ENCODE results near the gene SIX3.

Gene SIX3

DNA sequence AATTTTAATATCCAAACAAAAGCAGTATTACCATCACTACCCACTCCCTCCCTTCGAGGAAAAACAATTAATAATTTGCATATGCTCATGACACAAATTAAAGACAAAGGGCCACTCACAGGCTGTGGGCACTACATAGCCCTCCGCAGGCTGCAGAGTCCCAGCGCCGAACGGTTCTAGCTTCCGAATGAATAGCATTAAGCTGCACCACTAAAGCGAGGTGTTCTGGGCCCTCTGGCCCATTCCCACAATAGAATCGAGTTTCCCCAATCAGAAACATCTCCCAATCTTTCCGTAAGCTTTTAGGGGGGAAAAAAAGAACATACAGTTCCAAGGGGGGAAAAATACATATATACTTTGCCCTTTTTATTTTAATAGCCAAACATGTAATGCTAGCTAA is 14.5 kb upstream of the SIX3 start:
- TF ChIP-seq, protein P1, sequence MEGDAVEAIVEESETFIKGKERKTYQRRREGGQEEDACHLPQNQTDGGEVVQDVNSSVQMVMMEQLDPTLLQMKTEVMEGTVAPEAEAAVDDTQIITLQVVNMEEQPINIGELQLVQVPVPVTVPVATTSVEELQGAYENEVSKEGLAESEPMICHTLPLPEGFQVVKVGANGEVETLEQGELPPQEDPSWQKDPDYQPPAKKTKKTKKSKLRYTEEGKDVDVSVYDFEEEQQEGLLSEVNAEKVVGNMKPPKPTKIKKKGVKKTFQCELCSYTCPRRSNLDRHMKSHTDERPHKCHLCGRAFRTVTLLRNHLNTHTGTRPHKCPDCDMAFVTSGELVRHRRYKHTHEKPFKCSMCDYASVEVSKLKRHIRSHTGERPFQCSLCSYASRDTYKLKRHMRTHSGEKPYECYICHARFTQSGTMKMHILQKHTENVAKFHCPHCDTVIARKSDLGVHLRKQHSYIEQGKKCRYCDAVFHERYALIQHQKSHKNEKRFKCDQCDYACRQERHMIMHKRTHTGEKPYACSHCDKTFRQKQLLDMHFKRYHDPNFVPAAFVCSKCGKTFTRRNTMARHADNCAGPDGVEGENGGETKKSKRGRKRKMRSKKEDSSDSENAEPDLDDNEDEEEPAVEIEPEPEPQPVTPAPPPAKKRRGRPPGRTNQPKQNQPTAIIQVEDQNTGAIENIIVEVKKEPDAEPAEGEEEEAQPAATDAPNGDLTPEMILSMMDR (IDR thresholded peaks at IDR 0.05) = no peak

DNA sequence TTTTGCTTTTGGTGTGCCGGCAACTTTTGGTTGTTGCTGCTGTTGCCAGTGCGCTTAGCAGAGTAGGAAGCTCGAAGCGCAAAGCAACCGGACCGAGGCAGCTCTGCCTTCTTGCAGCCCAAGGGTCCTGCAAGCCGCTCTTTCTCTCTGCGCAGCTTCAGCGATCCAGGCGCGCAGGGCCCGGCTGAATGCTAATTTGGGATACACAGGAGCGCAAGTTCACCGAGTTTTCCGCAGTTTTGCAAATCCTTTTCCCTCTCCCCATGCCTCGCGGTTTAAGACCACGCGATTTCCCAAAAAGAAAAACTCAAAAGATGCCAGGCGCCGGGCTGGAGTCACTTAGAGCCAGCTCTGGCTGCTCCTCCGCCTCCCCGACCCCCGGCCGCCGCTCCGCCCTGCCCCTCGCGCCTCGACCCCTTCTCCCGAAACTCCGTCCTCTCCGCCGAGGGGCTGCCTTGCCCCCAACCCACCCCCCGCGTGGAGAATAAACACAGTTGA is 13.5 kb upstream of the SIX3 start:
- TF ChIP-seq, protein P1 (IDR thresholded peaks at IDR 0.05) = no peak

DNA sequence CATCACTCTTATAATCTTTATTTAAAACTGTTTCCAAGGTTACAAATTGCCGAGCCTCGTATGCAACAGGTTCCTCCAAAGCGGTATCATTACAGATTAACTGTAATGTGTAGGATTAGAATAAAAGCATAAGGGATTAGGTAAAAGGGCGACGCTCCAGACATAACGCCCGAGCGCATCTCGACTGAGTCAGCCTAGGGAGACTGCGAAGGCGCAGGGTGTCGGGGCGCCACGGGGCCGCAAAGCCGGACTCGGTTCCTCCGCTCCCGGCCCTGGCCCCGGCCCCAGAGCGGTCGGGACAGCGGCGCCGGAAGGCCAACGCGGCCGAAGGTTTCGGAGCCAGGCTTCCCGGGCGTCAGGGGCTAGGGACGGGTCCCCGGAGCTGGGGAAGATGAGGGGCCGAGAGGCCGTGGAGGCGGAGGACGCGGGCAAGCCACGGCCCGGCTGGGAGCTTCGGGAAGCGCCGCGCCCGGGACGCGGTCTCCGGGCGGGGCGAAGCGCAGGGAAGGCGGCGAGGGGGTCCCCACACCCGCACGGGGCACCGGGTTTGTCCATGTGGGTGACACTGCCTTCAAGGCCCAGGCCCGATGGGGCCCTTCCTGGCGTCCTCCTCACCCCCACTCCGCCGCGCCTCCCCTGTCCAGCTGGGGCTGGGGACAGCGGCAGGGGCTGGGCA is 12.9 kb upstream of the SIX3 start:
- TF ChIP-seq, protein P1 (IDR thresholded peaks at IDR 0.05) = no peak

DNA sequence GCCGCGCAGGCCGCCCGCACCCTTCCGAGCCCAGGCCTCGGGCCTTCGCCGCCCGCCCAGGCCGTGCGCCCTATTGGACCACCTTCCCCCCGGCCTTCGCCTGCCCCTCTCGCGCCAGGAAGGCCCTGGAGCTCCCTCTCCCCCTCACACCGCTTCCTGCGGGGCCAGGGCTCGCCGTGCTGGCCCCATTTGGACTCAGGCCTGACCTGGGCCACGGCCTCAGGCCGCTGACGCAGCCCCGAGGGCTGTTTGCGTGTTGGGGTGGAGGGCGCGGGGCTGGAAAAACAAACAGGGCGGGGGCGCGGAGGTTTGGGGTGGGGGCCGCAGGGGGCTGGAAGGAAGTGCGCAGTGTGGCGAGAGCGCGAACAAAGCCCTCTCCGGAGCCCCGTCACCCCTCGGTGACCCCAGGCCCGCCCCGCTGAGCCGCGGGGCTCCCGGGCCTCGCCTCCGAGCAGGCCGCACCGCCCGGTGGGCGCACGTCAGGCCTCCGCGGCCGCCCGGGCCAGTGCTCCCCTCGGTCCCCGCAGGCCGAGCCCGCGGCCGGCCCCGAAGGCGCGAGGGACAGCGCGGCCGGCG is 12.3 kb upstream of the SIX3 start:
- TF ChIP-seq, protein P1 (IDR thresholded peaks at IDR 0.05) = no peak

DNA sequence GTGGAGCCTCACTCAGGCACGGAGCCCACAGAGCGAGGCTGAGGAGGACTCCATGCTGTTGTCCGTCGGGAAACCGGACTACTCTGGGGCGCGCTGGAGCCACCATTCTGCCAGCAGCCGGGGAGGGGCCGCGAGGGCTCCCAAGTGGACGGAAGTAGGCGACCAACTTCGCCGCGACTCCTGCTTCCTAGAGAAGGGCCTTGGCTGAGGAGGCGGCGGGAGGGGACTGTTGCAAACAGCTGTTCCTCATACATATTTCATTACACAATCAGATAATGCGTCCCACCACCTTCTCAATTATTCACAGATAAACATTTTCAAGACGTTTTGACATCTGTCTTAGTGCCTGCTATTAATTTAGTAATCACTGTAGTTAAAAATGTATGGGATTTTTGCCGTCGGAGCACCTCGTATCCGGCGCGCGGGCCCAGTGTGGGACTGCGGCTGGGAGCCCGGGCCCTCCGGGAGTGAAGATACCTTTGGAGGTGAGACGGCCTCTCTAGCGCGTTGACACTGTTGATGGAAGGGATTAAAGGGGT is 11.7 kb upstream of the SIX3 start:
- TF ChIP-seq, protein P1 (IDR thresholded peaks at IDR 0.05) = no peak

DNA sequence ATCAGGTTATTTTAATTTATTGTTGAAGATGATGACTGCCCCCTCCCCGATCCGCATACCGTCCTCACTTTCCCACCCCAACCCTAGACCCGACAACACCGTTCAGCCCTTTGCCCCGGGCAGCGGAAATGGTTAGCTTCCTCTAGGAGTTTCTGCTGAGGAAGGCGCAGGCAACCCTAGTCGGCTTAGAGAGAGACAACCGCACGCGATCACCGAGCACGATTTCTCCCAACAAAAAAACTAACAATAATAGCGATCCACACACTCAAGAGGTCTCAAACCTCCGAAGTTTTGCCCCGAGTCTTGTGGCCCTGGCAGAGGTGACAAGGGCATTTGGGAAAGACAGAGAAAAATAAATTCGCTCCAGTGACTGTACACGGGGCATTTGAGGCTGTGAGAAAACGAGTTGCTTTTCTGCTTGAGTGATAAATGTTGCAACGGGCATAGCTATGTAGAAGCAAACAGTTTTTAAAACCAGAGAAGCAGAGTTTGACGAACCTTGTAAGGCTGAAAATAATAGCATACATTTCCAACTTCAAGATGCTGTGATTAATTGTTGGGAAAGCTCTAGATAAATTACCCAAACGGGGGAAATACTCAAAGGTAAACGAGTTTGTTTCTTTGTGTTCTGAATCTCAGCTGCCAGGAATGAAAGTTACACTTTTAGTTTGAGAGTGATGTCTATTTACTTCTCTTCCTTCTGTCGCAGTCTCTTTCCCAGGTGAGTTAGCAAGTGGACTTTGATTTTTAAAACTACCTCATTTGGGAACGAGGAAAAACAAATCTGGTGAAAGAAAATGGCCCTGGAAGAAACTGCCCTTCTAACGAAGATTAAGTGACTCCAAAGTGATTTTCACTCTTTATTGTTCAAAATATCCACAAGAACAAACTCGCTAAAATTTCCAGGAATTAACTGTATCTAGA is 11.0 kb upstream of the SIX3 start:
- TF ChIP-seq, protein P1 (IDR thresholded peaks at IDR 0.05) = no peak

DNA sequence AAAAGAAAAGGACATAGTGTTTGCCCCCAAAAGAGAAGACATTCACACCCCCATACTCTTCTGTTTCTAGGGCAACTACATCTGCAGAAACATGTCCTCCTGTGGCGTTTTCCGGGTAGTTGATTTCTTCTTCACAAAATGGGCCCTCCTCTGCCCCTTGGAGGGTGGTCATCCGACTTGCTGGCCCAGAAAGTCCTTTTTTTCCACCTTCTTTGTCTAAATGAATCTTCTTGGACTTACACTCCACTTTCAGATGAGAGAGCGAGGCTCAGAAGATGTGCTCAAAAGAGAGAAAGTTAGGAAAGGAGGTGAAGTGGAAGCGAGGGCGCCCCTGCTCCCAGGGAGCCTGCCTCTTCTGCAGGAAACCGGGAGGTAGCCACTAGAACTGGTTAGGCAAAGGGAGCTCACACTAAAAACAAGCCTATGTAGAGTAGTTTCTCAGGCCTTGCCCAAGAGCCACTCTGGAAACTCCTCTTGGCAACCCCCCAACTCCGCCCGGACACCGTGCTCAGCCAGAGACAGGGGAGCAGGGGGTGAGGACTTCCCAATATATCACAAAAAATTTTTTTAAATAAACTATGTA is 10.2 kb upstream of the SIX3 start:
- TF ChIP-seq, protein P1 (IDR thresholded peaks at IDR 0.05) = no peak

Data from LNCAP (cell line).